H1 (cell line): Measurements from ENCODE around the gene GRIP2. TPM values are rescaled to one million over a fixed set of nuclear protein-coding genes. Genes with fewer than 3 reads are reported as not detected.

ENCODE experiments used
- CTCF ChIA-PET: fragments of 300-600 bp; sonication (Branson Sonifier 250); formaldehyde crosslinking; loops from one replicate; lab custom pipeline; 2021; ENCODE audit not compliant: partially characterized antibody; lab: Charles Lee
- POLR2A ChIA-PET: fragments of 300-600 bp; sonication (Branson Sonifier 250); formaldehyde crosslinking; loops from one replicate; lab custom pipeline; 2021; ENCODE audit warnings: inconsistent platforms; ENCODE audit not compliant: partially characterized antibody; lab: Charles Lee
- DNase-seq, 2 experiments: peaks; one replicate each; pipeline versions ENCODE4 v3.0.0 to v3.0.0-alpha.2; 2010 to 2022; ENCODE audit warnings: low spot score in 2 of 2, low read depth in 1 of 2, mixed read lengths in 1 of 2
- FAIRE-seq: peaks from 2 replicates; lab custom pipeline; 2011; peaks lifted over from hg19 to GRCh38; lab: Jason Lieb, UNC
- H2AFZ ChIP-seq: 2 replicates; pipeline ENCODE4 v1.8.1; 2012; ENCODE audit warnings: low read length, inconsistent platforms
- H2AK5ac ChIP-seq: 2 replicates; pipeline ENCODE4 v1.6.1; 2013; ENCODE audit warnings: low read depth, low read length
- H2BK120ac ChIP-seq: replicated peaks from 2 replicates; pipeline ENCODE3; 2013; ENCODE audit warnings: low read depth, low read length, inconsistent platforms
- H2BK12ac ChIP-seq: 2 replicates; pipeline ENCODE4 v1.6.1; 2013; ENCODE audit warnings: low read depth, low read length
- H2BK15ac ChIP-seq: 2 replicates; pipeline ENCODE4 v1.6.1; 2013; ENCODE audit warnings: low read length
- H2BK20ac ChIP-seq: 2 replicates; pipeline ENCODE4 v1.6.1; 2013; ENCODE audit warnings: low read length
- H2BK5ac ChIP-seq: 2 replicates; pipeline ENCODE4 v1.6.1; 2013; ENCODE audit warnings: low read depth, low read length
- H3K14ac ChIP-seq: 2 replicates; pipeline ENCODE4 v1.6.1; 2013; ENCODE audit warnings: inconsistent platforms; ENCODE audit not compliant: insufficient read length
- H3K18ac ChIP-seq: 2 replicates; pipeline ENCODE4 v1.6.1; 2013; ENCODE audit warnings: low read length; ENCODE audit errors: extremely low read depth
- H3K23ac ChIP-seq: 2 replicates; pipeline ENCODE4 v1.6.1; 2013; ENCODE audit warnings: inconsistent platforms; ENCODE audit not compliant: insufficient read length
- H3K23me2 ChIP-seq: 2 replicates; pipeline ENCODE4 v1.6.1; 2013; ENCODE audit warnings: low read depth, low read length
- H3K27ac ChIP-seq: 2 replicates; pipeline ENCODE4 v1.6.1; 2011; ENCODE audit warnings: low read depth, low read length, inconsistent platforms
- H3K27me3 ChIP-seq, 4 experiments: replicated peaks in 1 of 4; 1 replicate in 1 of 4; 2 replicates in 3 of 4; pipeline versions ENCODE4 v1.6.1 to v1.8.1; 2011 to 2013; ENCODE audit warnings: low read length in 3 of 4, mild to moderate bottlenecking in 3 of 4, inconsistent platforms in 2 of 4, mixed read lengths in 2 of 4, moderate library complexity in 1 of 4; ENCODE audit not compliant: control insufficient read depth in 3 of 4, insufficient read depth in 3 of 4; ENCODE audit errors: extremely low read depth in 1 of 4
- H3K36me3 ChIP-seq, 4 experiments: 2 replicates each; pipeline versions ENCODE4 v1.6.1 to v1.8.1; 2011 to 2013; ENCODE audit warnings: mild to moderate bottlenecking in 4 of 4, low read length in 3 of 4, moderate library complexity in 2 of 4, control low read depth in 1 of 4, inconsistent platforms in 1 of 4; ENCODE audit not compliant: insufficient read depth in 4 of 4, control insufficient read depth in 2 of 4
- H3K4ac ChIP-seq: replicated peaks from 2 replicates; pipeline ENCODE3; 2013; ENCODE audit warnings: low read length, low read depth, mixed read lengths, inconsistent platforms; ENCODE audit not compliant: insufficient read length
- H3K4me1 ChIP-seq, 4 experiments: replicated peaks in 1 of 4; 1 replicate in 1 of 4; 2 replicates in 3 of 4; pipeline versions ENCODE4 v1.6.1 to v1.8.1; 2011 to 2013; ENCODE audit warnings: low read length in 3 of 4, inconsistent platforms in 2 of 4, mixed read lengths in 1 of 4; ENCODE audit not compliant: insufficient read depth in 4 of 4, control insufficient read depth in 3 of 4
- H3K4me2 ChIP-seq, 2 experiments: 2 replicates each; pipeline versions ENCODE4 v1.6.1 to v1.8.1; 2011 to 2013; ENCODE audit warnings: low read depth in 2 of 2, low read length in 2 of 2, control low read depth in 1 of 2, inconsistent platforms in 1 of 2, mild to moderate bottlenecking in 1 of 2; ENCODE audit not compliant: insufficient read depth in 1 of 2
- H3K4me3 ChIP-seq, 4 experiments: fragments of 200-600, 300-600 bp in 1 of 4; sonication (generic), shearing (Covaris generic), sonication (Bioruptor Twin) in 1 of 4; 2 replicates each; pipeline versions ENCODE4 v1.5.1 to v1.8.1; 2011 to 2016; ENCODE audit warnings: low read length in 4 of 4, low read depth in 3 of 4, control low read depth in 2 of 4, inconsistent platforms in 2 of 4, mild to moderate bottlenecking in 2 of 4, mixed read lengths in 1 of 4, moderate library complexity in 1 of 4; ENCODE audit not compliant: insufficient read depth in 2 of 4; ENCODE audit errors: extremely low read depth in 1 of 4
- H3K56ac ChIP-seq: replicated peaks from 2 replicates; pipeline ENCODE3; 2013; ENCODE audit warnings: low read depth, mild to moderate bottlenecking, mixed read lengths, low read length, inconsistent platforms; ENCODE audit not compliant: insufficient read length
- H3K79me1 ChIP-seq: 2 replicates; pipeline ENCODE4 v1.6.1; 2013; ENCODE audit warnings: low read depth, low read length, control low read depth
- H3K79me2 ChIP-seq, 2 experiments: 2 replicates each; pipeline versions ENCODE4 v1.6.1 to v1.8.1; 2012 to 2013; ENCODE audit warnings: low read length in 2 of 2, mild to moderate bottlenecking in 2 of 2, inconsistent platforms in 1 of 2; ENCODE audit not compliant: insufficient read depth in 2 of 2, control insufficient read depth in 1 of 2
- H3K9ac ChIP-seq, 4 experiments: replicated peaks in 1 of 4; 1 replicate in 1 of 4; 2 replicates in 3 of 4; pipeline versions ENCODE4 v1.6.1 to v1.8.1; 2011 to 2013; ENCODE audit warnings: low read depth in 3 of 4, low read length in 3 of 4, control low read depth in 2 of 4, mild to moderate bottlenecking in 2 of 4, moderate library complexity in 2 of 4, inconsistent platforms in 1 of 4; ENCODE audit errors: extremely low read depth in 1 of 4
- H3K9me3 ChIP-seq, 2 experiments: 2 replicates each; pipeline versions ENCODE4 v1.6.1 to v1.8.1; 2012 to 2013; ENCODE audit warnings: mild to moderate bottlenecking in 2 of 2, moderate library complexity in 2 of 2, control low read depth in 1 of 2, inconsistent platforms in 1 of 2, low read depth in 1 of 2, low read length in 1 of 2, mixed read lengths in 1 of 2; ENCODE audit not compliant: insufficient read depth in 2 of 2
- H4K20me1 ChIP-seq, 2 experiments: replicated peaks in 1 of 2; 2 replicates each; pipeline versions ENCODE3 to v1.8.1; 2011 to 2013; ENCODE audit warnings: inconsistent platforms in 2 of 2, low read length in 2 of 2, mild to moderate bottlenecking in 1 of 2; ENCODE audit not compliant: insufficient read depth in 2 of 2, control insufficient read depth in 1 of 2
- H4K5ac ChIP-seq: 2 replicates; pipeline ENCODE4 v1.6.1; 2013; ENCODE audit warnings: low read length, low read depth, mixed read lengths, inconsistent platforms; ENCODE audit not compliant: insufficient read length
- H4K8ac ChIP-seq: 2 replicates; pipeline ENCODE4 v1.8.0; 2013; ENCODE audit warnings: mild to moderate bottlenecking, moderate library complexity, low read length, inconsistent platforms; ENCODE audit not compliant: insufficient read depth; ENCODE audit errors: extremely low read depth
- H4K91ac ChIP-seq: replicated peaks from 2 replicates; pipeline ENCODE3; 2013; ENCODE audit warnings: low read length, mixed read lengths, inconsistent platforms; ENCODE audit not compliant: insufficient read length
- CREB1 ChIP-seq: IDR thresholded peaks from 2 replicates; pipeline ENCODE4 v1.6.1; 2012; ENCODE audit warnings: inconsistent platforms
- EP300 ChIP-seq, 2 experiments: IDR thresholded peaks; 1 replicate in 1 of 2; 2 replicates in 1 of 2; pipeline ENCODE4 v1.6.1; 2011 to 2012; ENCODE audit warnings: low read depth in 2 of 2, low read length in 2 of 2, mild to moderate bottlenecking in 2 of 2, borderline replicate concordance in 1 of 2, inconsistent platforms in 1 of 2, moderate library complexity in 1 of 2
- WGBS, 2 experiments: shearing (Covaris generic) in 1 of 2; methylation state at CpG; one replicate each; pipeline versions ENCODE4 v1.1.6 to v1.1.7; 2013 to 2015; ENCODE audit warnings: low lambda C conversion rate in 2 of 2, mixed read lengths in 2 of 2, inconsistent platforms in 1 of 2, low coverage in 1 of 2, missing lambda C conversion rate in 1 of 2; ENCODE audit not compliant: insufficient replicate concordance in 2 of 2, insufficient coverage in 1 of 2, insufficient read length in 1 of 2; ENCODE audit errors: extremely low coverage in 1 of 2, missing lambda C conversion rate in 1 of 2; 5-methylcytosine and 5-hydroxymethylcytosine counted together
- polyA plus RNA-seq, 7 experiments: library from polyadenylated mRNA; depleted of rRNA in 3 of 7; stranded (reverse) in 5 of 7; unstranded in 2 of 7; fragments of >200 nt in 5 of 7; fragments of 200-250 nt in 2 of 7; gene quantifications; 1 replicate in 5 of 7; 2 replicates in 1 of 7; 4 replicates in 1 of 7; pipeline versions ENCODE4 v1.2.1 to v1.2.3, GENCODE V29; 2011 to 2013; ENCODE audit warnings: missing spikeins in 2 of 7, mixed read lengths in 2 of 7
- total RNA-seq: library from RNA; stranded (reverse); fragmentation: NEBNext Ultra II Directional; extraction: Animal tissue kit (Norgen Biotek cat#: 25700); gene quantifications from 2 replicates; pipeline ENCODE4 v1.2.1, GENCODE V29; 2021
- TF ChIP-seq, protein P1 (sequence below): IDR thresholded peaks from 2 replicates; pipeline ENCODE4 v1.6.1; 2011; ENCODE audit warnings: low read length, improper control_type of control experiment

Gene GRIP2
- total and polyA plus RNA-seq, 2 of the 8 experiments (the other 6 are each of a cell fraction or from before 2014, with no cell fraction given), result 2.5 to 6.4 TPM

- POLR2A ChIA-PET, result interaction anchor here (0.7 to 1.3 kb wide), 6 partner anchors 12 to 290 kb away, joined by 3 read pairs; partner anchors contain the start of genes LSM3 and XPC
- H3K36me3 ChIP-seq, result peaks cover 17 to 45% (median 41%) of the 10 kb centered on the region in 4 experiments
Measured at GRCh38 chr3:14468621-14468981, 71.5 kb downstream of the GRIP2 start.

More at GRCh38 chr3:14468621-14468981, 71.5 kb downstream of the GRIP2 start:
- CTCF ChIA-PET, result interaction anchor here (0.6 to 4.1 kb wide), 47 partner anchors 7 to 1067 kb away, joined by 3 to 42 read pairs (median 6); partner anchors contain the start of genes GRIP2 and SLC6A6
- H2BK120ac ChIP-seq, result no peak overlapping the region
- WGBS, 2 experiments, result 94% methylated on average over 13 of the region's 13 CpGs; no CpG with 5 or more reads in 1 of the 2 experiments
- H2BK12ac ChIP-seq, result no peak overlapping the region; the same call in 1 of the 2 replicates
- no peaks in the 10 kb centered on the region for H3K27me3 ChIP-seq
- TF ChIP-seq, protein P1, sequence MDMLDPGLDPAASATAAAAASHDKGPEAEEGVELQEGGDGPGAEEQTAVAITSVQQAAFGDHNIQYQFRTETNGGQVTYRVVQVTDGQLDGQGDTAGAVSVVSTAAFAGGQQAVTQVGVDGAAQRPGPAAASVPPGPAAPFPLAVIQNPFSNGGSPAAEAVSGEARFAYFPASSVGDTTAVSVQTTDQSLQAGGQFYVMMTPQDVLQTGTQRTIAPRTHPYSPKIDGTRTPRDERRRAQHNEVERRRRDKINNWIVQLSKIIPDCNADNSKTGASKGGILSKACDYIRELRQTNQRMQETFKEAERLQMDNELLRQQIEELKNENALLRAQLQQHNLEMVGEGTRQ, result no peak
- no peak for TF ChIP-seq EP300 (IDR thresholded peaks at IDR 0.05; ENCODE audit: borderline replicate concordance in 1 of 2, low read depth in 2 of 2, low read length in 2 of 2)
- no peak for TF ChIP-seq CREB1
- no peak overlapping the region for H3K56ac ChIP-seq
- H3K4me1 ChIP-seq, result peaks cover 0 to 2% (median 0%) of the 10 kb centered on the region in 4 experiments; a peak in 2 of 7 replicates
- no peak overlapping the region for H4K91ac ChIP-seq
- no peak overlapping the region for H3K4me3 ChIP-seq
- H3K27ac ChIP-seq, result 0 out of 2 replicates have a peak overlapping the region, but pooled peaks have one; percentile 15
- H3K23me2 ChIP-seq, result no peaks in the 10 kb centered on the region
- no peak overlapping the region for H3K4ac ChIP-seq
- no peak overlapping the region for H2AFZ ChIP-seq
- DNase-seq, result no peak
- no peak overlapping the region for H3K23ac ChIP-seq
- H2AK5ac ChIP-seq, result peak overlapping the region; percentile 30; the same call in 1 of the 2 replicates
- H4K5ac ChIP-seq, result no peak overlapping the region
- no peaks in the 10 kb centered on the region for H3K79me2 ChIP-seq
- H2BK15ac ChIP-seq, result no peak overlapping the region
- H2BK20ac ChIP-seq, result no peak overlapping the region
- no peak overlapping the region for H3K4me2 ChIP-seq
- no peaks in the 10 kb centered on the region for H3K9me3 ChIP-seq
- no peak overlapping the region for H3K9ac ChIP-seq
- peaks cover 3% of the 10 kb centered on the region; the same call in 1 of the 2 replicates for H3K79me1 ChIP-seq
- H4K8ac ChIP-seq, result 0 out of 2 replicates have a peak overlapping the region, but pooled peaks have one; percentile 11
- H2BK5ac ChIP-seq, result no peak overlapping the region; the same call in 1 of the 2 replicates
- no peak overlapping the region for H3K14ac ChIP-seq
- peaks cover 0 to 7% of the 10 kb centered on the region in 2 experiments for H4K20me1 ChIP-seq
- no peak for FAIRE-seq
- H3K18ac ChIP-seq, result no peak overlapping the region
